HTR-8/SVneo (cell line): ENCODE data around the gene AGBL1.

ENCODE experiments used
- DNase-seq: peaks from one replicate; pipeline ENCODE4 v3.0.0; 2011; ENCODE audit warnings: low spot score, mixed read lengths; ENCODE audit not compliant: insufficient read length
- FAIRE-seq: peaks from 2 replicates; lab custom pipeline; 2011; peaks lifted over from hg19 to GRCh38; lab: Jason Lieb, UNC

Gene AGBL1

GRCh38 chr15:86879250-86880229, 799.9 kb downstream of the AGBL1 start:
- no peak for FAIRE-seq
- DNase-seq: no peak

GRCh38 chr15:86885616-86886015, 805.9 kb downstream of the AGBL1 start:
- FAIRE-seq: no peak

GRCh38 chr15:86892774-86893449, 813.2 kb downstream of the AGBL1 start:
- FAIRE-seq (no peak), DNase-seq (no peak)

More at GRCh38 chr15:86885616-86886015, 805.9 kb downstream of the AGBL1 start:
- no peak for DNase-seq

- FAIRE-seq (no peak), DNase-seq (no peak)
These were observed 814.6 kb downstream of the AGBL1 start for GRCh38 chr15:86894269-86894668.

GRCh38 chr15:86903642-86904421, 824.2 kb downstream of the AGBL1 start:
- no peak for FAIRE-seq
- DNase-seq: no peak

- no peak for FAIRE-seq
- DNase-seq: no peak
These were observed 826.1 kb downstream of the AGBL1 start for GRCh38 chr15:86905625-86906256.

- FAIRE-seq (no peak), DNase-seq (no peak)
These were observed 826.7 kb downstream of the AGBL1 start for GRCh38 chr15:86906376-86906775.

- FAIRE-seq (no peak), DNase-seq (no peak)
These were observed 831.4 kb downstream of the AGBL1 start for GRCh38 chr15:86911022-86911421.

- DNase-seq (no peak), FAIRE-seq (no peak)
These were observed 833.0 kb downstream of the AGBL1 start for GRCh38 chr15:86912661-86913060.

GRCh38 chr15:86915811-86916331, 836.2 kb downstream of the AGBL1 start:
- FAIRE-seq: no peak
- DNase-seq: peak; percentile 14

- FAIRE-seq (no peak), DNase-seq (no peak)
These were observed 837.1 kb downstream of the AGBL1 start for GRCh38 chr15:86916671-86917360.

- DNase-seq (no peak), FAIRE-seq (no peak)
These were observed 837.6 kb downstream of the AGBL1 start for GRCh38 chr15:86917361-86917671.

- no peak for DNase-seq
- no peak for FAIRE-seq
These were observed 839.9 kb downstream of the AGBL1 start for GRCh38 chr15:86919581-86919980.

GRCh38 chr15:86929461-86929860, 849.8 kb downstream of the AGBL1 start:
- no peak for DNase-seq
- FAIRE-seq: no peak

GRCh38 chr15:86932456-86932855, 852.8 kb downstream of the AGBL1 start:
- no peak for DNase-seq
- FAIRE-seq: no peak

- no peak for DNase-seq
- FAIRE-seq: no peak
These were observed 856.2 kb downstream of the AGBL1 start for GRCh38 chr15:86935841-86936240.

GRCh38 chr15:86942285-86942684, 862.6 kb downstream of the AGBL1 start:
- DNase-seq: no peak
- no peak for FAIRE-seq

GRCh38 chr15:86948719-86949118, 869.0 kb downstream of the AGBL1 start:
- FAIRE-seq (no peak), DNase-seq (no peak)

GRCh38 chr15:86959254-86959653, 879.6 kb downstream of the AGBL1 start:
- DNase-seq: no peak
- no peak for FAIRE-seq
